ENCODE measurements around the gene RPL36.
A peak's percentile ranks its signal among the peaks of the same experiment; 100 is the strongest.
"Not testable (repeated sequence)": the region's sequence is repeated elsewhere in the genome, so short reads cannot be mapped to it uniquely, and the experiment has no call there.

RPL36 gene

GRCh38 chr19:5674714-5675113, 15.4 kb upstream of the RPL36 start:
- no peak for DNase-seq (ENCODE audit: low read depth)

GRCh38 chr19:5676105-5676771, 13.9 kb upstream of the RPL36 start:
- DNase-seq (ENCODE audit: low read depth) = no peak

GRCh38 chr19:5676772-5677105, 13.4 kb upstream of the RPL36 start:
- DNase-seq (ENCODE audit: low read depth) = no peak

- no peak for DNase-seq (ENCODE audit: low read depth)
These were observed 13.0 kb upstream of the RPL36 start for GRCh38 chr19:5677136-5677535.

GRCh38 chr19:5677580-5677979, 12.5 kb upstream of the RPL36 start:
- no peak for DNase-seq (ENCODE audit: low read depth)

GRCh38 chr19:5678071-5678718, 11.9 kb upstream of the RPL36 start:
- DNase-seq (ENCODE audit: low read depth) = no peak

- no peak for DNase-seq (ENCODE audit: low read depth)
These were observed 10.6 kb upstream of the RPL36 start for GRCh38 chr19:5679289-5680083.

- DNase-seq (ENCODE audit: low read depth) = no peak
These were observed 10.0 kb upstream of the RPL36 start for GRCh38 chr19:5680084-5680436.

GRCh38 chr19:5680437-5681368, 9.4 kb upstream of the RPL36 start, which contains the start of the genes HSD11B1L and MICOS13:
TSS of gene HSD11B1L (plus strand) at chr19:5681027. CDS start at chr19:5684833, 3,806 bp downstream.
TSS of gene MICOS13 (minus strand) at chr19:5680516. CDS start at chr19:5680486, 30 bp downstream.
- peak; percentile 95 for DNase-seq (ENCODE audit: low read depth)

GRCh38 chr19:5681391-5682106, 8.5 kb upstream of the RPL36 start:
- no peak for DNase-seq (ENCODE audit: low read depth)

- DNase-seq (ENCODE audit: low read depth) = no peak
These were observed 8.0 kb upstream of the RPL36 start for GRCh38 chr19:5682107-5682482.

- DNase-seq (ENCODE audit: low read depth) = no peak
These were observed 6.8 kb upstream of the RPL36 start for GRCh38 chr19:5683177-5683886.

- no peak for DNase-seq (ENCODE audit: low read depth)
These were observed 5.2 kb upstream of the RPL36 start for GRCh38 chr19:5684694-5685430.

- DNase-seq (ENCODE audit: low read depth) = no peak
These were observed 3.8 kb upstream of the RPL36 start for GRCh38 chr19:5686326-5686646.

GRCh38 chr19:5686647-5687359, 3.3 kb upstream of the RPL36 start:
- DNase-seq (ENCODE audit: low read depth) = peak; percentile 98

- no peak for DNase-seq (ENCODE audit: low read depth)
These were observed 2.5 kb upstream of the RPL36 start for GRCh38 chr19:5687360-5688198.

GRCh38 chr19:5688262-5688881, 1.7 kb upstream of the RPL36 start:
- not testable (repeated sequence) for DNase-seq (ENCODE audit: low read depth)

Data from activated gamma-delta T cell treated with anti-CD3 and anti-CD28 coated beads, Interleukin-2, amount 50 U/mL, for 16 hours (primary cell).